ENCODE data around the gene FNIP2. TPM values are rescaled to one million over a fixed set of nuclear protein-coding genes. Genes with fewer than 3 reads are reported as not detected.
"Not testable (repeated sequence)": the region's sequence is repeated elsewhere in the genome, so short reads cannot be mapped to it uniquely, and the experiment has no call there.

Gene FNIP2
- total and polyA plus RNA-seq, 11 donors: 14.5 to 87.4 (median 40.9) TPM

DNA sequence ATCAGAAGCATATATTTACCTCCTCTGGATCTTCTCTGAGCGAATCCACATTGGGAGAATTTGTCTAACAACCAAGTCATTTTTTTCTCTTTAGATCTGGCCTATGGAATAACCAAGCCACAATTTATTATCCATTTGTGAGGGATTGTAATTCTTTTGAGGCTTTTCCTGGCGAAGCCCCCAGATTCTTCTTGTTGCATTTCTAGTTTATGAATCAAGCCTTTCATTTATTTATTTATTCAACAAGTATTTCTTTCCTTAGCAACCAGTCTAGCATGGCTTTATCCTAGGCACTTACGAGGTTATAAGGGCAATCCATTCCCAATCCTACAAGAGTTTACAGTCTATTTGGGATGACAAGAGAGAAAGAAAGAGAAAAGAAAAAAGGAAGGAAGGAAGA, 18.4 kb upstream of the FNIP2 start:
- H3K9me3 ChIP-seq: no peaks in the 10 kb centered on the region
- DNase-seq (no peak), ATAC-seq (no peak)
- H3K36me3 ChIP-seq: no peaks in the 10 kb centered on the region
- 81 to 92% (median 89%) methylated on average over 3 of the region's 3 CpGs for WGBS, 4 donors
- no peaks in the 10 kb centered on the region for H3K4me1 ChIP-seq
- H3K27ac ChIP-seq: no peak overlapping the region
- H3K4me3 ChIP-seq: no peak overlapping the region
- intact Hi-C loops (cut with DNase I): no loop called here
- H3K27me3 ChIP-seq: no peaks in the 10 kb centered on the region
- TF ChIP-seq POLR2A (IDR thresholded peaks at IDR 0.05): no peak
- TF ChIP-seq, protein P1, sequence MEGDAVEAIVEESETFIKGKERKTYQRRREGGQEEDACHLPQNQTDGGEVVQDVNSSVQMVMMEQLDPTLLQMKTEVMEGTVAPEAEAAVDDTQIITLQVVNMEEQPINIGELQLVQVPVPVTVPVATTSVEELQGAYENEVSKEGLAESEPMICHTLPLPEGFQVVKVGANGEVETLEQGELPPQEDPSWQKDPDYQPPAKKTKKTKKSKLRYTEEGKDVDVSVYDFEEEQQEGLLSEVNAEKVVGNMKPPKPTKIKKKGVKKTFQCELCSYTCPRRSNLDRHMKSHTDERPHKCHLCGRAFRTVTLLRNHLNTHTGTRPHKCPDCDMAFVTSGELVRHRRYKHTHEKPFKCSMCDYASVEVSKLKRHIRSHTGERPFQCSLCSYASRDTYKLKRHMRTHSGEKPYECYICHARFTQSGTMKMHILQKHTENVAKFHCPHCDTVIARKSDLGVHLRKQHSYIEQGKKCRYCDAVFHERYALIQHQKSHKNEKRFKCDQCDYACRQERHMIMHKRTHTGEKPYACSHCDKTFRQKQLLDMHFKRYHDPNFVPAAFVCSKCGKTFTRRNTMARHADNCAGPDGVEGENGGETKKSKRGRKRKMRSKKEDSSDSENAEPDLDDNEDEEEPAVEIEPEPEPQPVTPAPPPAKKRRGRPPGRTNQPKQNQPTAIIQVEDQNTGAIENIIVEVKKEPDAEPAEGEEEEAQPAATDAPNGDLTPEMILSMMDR (IDR thresholded peaks at IDR 0.05): no peak

- WGBS, 4 donors: 94 to 98% (median 97%) methylated on average over 5 of the region's 5 CpGs
- no peak overlapping the region for H3K27ac ChIP-seq
- intact Hi-C loops (cut with DNase I): no loop called here
- TF ChIP-seq POLR2A (IDR thresholded peaks at IDR 0.05): no peak
- TF ChIP-seq, protein P1 (IDR thresholded peaks at IDR 0.05): no peak
- peaks cover 0 to 10% (median 0%) of the 10 kb centered on the region in 12 donors for H3K9me3 ChIP-seq
- no peak for ATAC-seq
- H3K27me3 ChIP-seq: no peaks in the 10 kb centered on the region
- H3K36me3 ChIP-seq: no peaks in the 10 kb centered on the region
- no peaks in the 10 kb centered on the region for H3K4me1 ChIP-seq
- no peak overlapping the region for H3K4me3 ChIP-seq
- no peak for DNase-seq
Measured at GRCh38 chr4:158754385-158755180, 14.2 kb upstream of the FNIP2 start.

DNA sequence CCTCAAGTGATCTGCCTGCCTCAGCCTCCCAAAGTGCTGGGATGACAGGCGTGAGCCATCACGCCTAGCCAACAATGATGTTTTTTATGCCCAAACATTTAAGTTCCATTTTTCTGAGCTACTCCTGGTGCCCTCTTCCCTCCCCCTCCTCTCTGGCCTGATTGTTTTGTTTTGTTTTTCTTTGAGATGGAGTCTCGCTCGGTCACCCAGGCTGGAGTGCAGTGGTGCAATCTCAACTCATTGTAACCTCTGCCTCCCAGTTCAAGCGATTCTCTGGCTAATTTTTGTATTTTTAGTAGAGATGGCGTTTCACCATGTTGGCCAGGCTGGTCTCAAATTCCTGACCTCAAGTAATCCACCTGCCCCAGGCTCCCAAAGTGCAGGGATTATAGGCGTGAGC, 13.0 kb upstream of the FNIP2 start:
- ATAC-seq; H3K27ac ChIP-seq; H3K4me1 ChIP-seq; H3K36me3 ChIP-seq; DNase-seq; H3K9me3 ChIP-seq; H3K4me3 ChIP-seq; H3K27me3 ChIP-seq; intact Hi-C loops (cut with DNase I): not testable (repeated sequence)
- 94 to 97% (median 96%) methylated on average over 7 of the region's 7 CpGs for WGBS, 4 donors

DNA sequence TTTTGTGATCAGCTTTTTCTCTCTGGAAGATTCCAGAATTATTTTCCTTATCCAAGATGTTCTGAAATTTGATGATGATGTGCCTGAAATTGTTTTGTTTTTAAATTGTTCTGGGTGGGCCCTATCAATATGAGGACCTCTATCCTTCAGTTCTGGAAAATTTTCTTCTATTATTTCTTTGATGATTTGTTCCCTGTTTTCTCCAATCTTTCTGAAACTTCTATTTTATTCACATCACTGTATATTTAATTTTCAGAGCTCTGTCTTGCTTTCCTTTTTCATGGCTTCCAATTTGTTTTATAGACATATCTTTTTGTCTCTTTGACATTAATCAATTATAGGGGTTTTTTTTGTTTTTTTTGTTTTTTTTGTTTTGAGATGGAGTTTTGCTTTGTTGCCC, 12.2 kb upstream of the FNIP2 start:
- Histone ChIP-seq H3K9me3 (peaks cover 0 to 10% (median 0%) of the 10 kb centered on the region in 12 donors), H3K4me3 (no peak overlapping the region), H3K27ac (no peak overlapping the region), H3K27me3 (no peaks in the 10 kb centered on the region), H3K36me3 (no peaks in the 10 kb centered on the region), H3K4me1 (no peaks in the 10 kb centered on the region)
- no peak for ATAC-seq
- intact Hi-C loops (cut with DNase I): no loop called here
- TF ChIP-seq, protein P1 (IDR thresholded peaks at IDR 0.05): no peak
- no peak for TF ChIP-seq POLR2A (IDR thresholded peaks at IDR 0.05)
- DNase-seq: no peak

- peaks cover 0 to 10% (median 0%) of the 10 kb centered on the region in 12 donors for H3K9me3 ChIP-seq
- no peaks in the 10 kb centered on the region for H3K36me3 ChIP-seq
- intact Hi-C loops (cut with DNase I): no loop called here
- DNase-seq: no peak
- TF ChIP-seq, protein P1 (IDR thresholded peaks at IDR 0.05): no peak
- TF ChIP-seq POLR2A (IDR thresholded peaks at IDR 0.05): no peak
- ATAC-seq: no peak
- H3K27ac ChIP-seq: no peak overlapping the region
- WGBS, 4 donors: 81 to 91% (median 88%) methylated on average over 4 of the region's 4 CpGs
- no peaks in the 10 kb centered on the region for H3K4me1 ChIP-seq
- H3K4me3 ChIP-seq: no peak overlapping the region
- H3K27me3 ChIP-seq: no peaks in the 10 kb centered on the region
Measured at GRCh38 chr4:158758142-158758541, 10.7 kb upstream of the FNIP2 start.

Data from heart left ventricle (tissue), 16 donors.